ENCODE data around the gene FBXL7. TPM values are rescaled to one million over a fixed set of nuclear protein-coding genes. Genes with fewer than 3 reads are reported as not detected.
A peak's percentile ranks its signal among the peaks of the same experiment; 100 is the strongest.

The FBXL7 gene
- total RNA-seq, 1 donor from 2014 or later = 8.0 TPM

DNA sequence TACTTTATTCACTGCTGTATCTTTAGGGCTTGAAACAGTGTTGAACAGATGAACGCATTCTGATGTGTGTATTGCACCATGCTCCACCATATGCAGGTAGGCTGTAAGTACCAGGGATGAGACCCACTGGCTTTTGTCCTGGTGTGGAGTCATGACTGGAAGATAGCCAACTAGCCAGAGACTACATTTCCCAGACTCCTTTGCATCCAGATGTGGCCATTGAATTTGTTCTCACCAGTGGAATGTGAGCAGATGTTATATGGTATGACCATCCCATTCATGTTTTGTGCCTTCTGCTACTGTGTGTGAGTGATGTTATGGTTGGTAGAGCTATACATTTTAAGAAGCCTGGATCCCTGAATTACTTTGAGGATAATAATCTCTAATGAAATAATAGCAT is 7.4 kb upstream of the FBXL7 start:
- Histone ChIP-seq H3K9me3 (no peaks in the 10 kb centered on the region), H3K4me3 (no peak overlapping the region), H3K27ac (no peak overlapping the region), H3K27me3 (ENCODE audit: low read depth) (no peaks in the 10 kb centered on the region), H3K36me3 (no peaks in the 10 kb centered on the region), H3K4me1 (no peaks in the 10 kb centered on the region)
- TF ChIP-seq CTCF (IDR thresholded peaks at IDR 0.05) = no peak
- intact Hi-C loops (cut with DNase I) = no loop called here
- DNase-seq (no peak), ATAC-seq (no peak)

GRCh38 chr5:15493501-15493900 is 6.5 kb upstream of the FBXL7 start:
- H3K4me1 ChIP-seq = no peaks in the 10 kb centered on the region
- no peaks in the 10 kb centered on the region for H3K27me3 ChIP-seq (ENCODE audit: low read depth)
- H3K9me3 ChIP-seq = no peaks in the 10 kb centered on the region
- no peak for DNase-seq
- H3K27ac ChIP-seq = no peak overlapping the region
- intact Hi-C loops (cut with DNase I) = no loop called here
- no peak for ATAC-seq
- H3K4me3 ChIP-seq = no peak overlapping the region
- TF ChIP-seq CTCF (IDR thresholded peaks at IDR 0.05) = no peak
- no peaks in the 10 kb centered on the region for H3K36me3 ChIP-seq

- ATAC-seq = no peak
- Histone ChIP-seq H3K9me3 (no peaks in the 10 kb centered on the region), H3K36me3 (no peaks in the 10 kb centered on the region), H3K4me1 (peaks cover 6% of the 10 kb centered on the region), H3K27ac (no peak overlapping the region), H3K4me3 (no peak overlapping the region), H3K27me3 (ENCODE audit: low read depth) (no peaks in the 10 kb centered on the region)
- intact Hi-C loops (cut with DNase I) = no loop called here
- DNase-seq = no peak
- no peak for TF ChIP-seq CTCF (IDR thresholded peaks at IDR 0.05)
These were observed 5.0 kb upstream of the FBXL7 start for GRCh38 chr5:15495026-15495425.

- TF ChIP-seq CTCF (IDR thresholded peaks at IDR 0.05) = no peak
- intact Hi-C loops (cut with DNase I) = no loop called here
- H3K27ac ChIP-seq = no peak overlapping the region
- H3K36me3 ChIP-seq = no peaks in the 10 kb centered on the region
- ATAC-seq (no peak), DNase-seq (no peak)
- peaks cover 6% of the 10 kb centered on the region for H3K4me1 ChIP-seq
- no peak overlapping the region for H3K4me3 ChIP-seq
- H3K9me3 ChIP-seq = no peaks in the 10 kb centered on the region
- no peaks in the 10 kb centered on the region for H3K27me3 ChIP-seq (ENCODE audit: low read depth)
These were observed 3.1 kb upstream of the FBXL7 start for GRCh38 chr5:15496886-15497285.

- TF ChIP-seq CTCF (IDR thresholded peaks at IDR 0.05) = no peak
- DNase-seq (peak; percentile 48), ATAC-seq (peak; percentile 65 to 71)
- no peaks in the 10 kb centered on the region for H3K36me3 ChIP-seq
- intact Hi-C loops (cut with DNase I) = no loop called here
- H3K4me3 ChIP-seq = peak overlapping the region; percentile 70
- H3K4me1 ChIP-seq = peaks cover 6% of the 10 kb centered on the region
- H3K27ac ChIP-seq = peak overlapping the region; percentile 82
- no peaks in the 10 kb centered on the region for H3K9me3 ChIP-seq
- no peaks in the 10 kb centered on the region for H3K27me3 ChIP-seq (ENCODE audit: low read depth)
These were observed 483 bp downstream of the FBXL7 start for GRCh38 chr5:15500325-15501001.

Measured in lower lobe of right lung (tissue), 2 donors.